ENCODE measurements around the gene BRDT. TPM values are rescaled to one million over a fixed set of nuclear protein-coding genes. Genes with fewer than 3 reads are reported as not detected.
"Not testable (repeated sequence)": the region's sequence is repeated elsewhere in the genome, so short reads cannot be mapped to it uniquely, and the experiment has no call there.

Gene BRDT
- polyA plus RNA-seq, 1 donor from 2014 or later, result not detected

- Mint-ChIP-seq H3K4me3 (peak overlapping the region in 1 of 4 donors; percentile 61), H3K9me3 (peaks cover 0 to 3% (median 0%) of the 10 kb centered on the region in 3 donors), H3K27ac (peak overlapping the region in 1 of 3 donors; percentile 40), H3K27me3 (peaks cover 5% of the 10 kb centered on the region), H3K4me1 (peaks cover 0 to 2% (median 0%) of the 10 kb centered on the region in 3 donors), H3K36me3 (no peaks in the 10 kb centered on the region)
Measured at GRCh38 chr1:91948501-91949355, 473 bp upstream of the BRDT start.

- Mint-ChIP-seq H3K36me3 (no peaks in the 10 kb centered on the region), H3K9me3 (no peaks in the 10 kb centered on the region), H3K27ac (no peak overlapping the region), H3K4me1 (peaks cover 0 to 2% (median 0%) of the 10 kb centered on the region in 3 donors), H3K4me3 (no peak overlapping the region), H3K27me3 (peaks cover 3% of the 10 kb centered on the region)
Measured at GRCh38 chr1:91952187-91952586, 3.0 kb downstream of the BRDT start.

GRCh38 chr1:91958926-91959325 is 9.7 kb downstream of the BRDT start:
- Mint-ChIP-seq H3K27ac (no peak overlapping the region), H3K27me3 (no peaks in the 10 kb centered on the region), H3K36me3 (no peaks in the 10 kb centered on the region), H3K4me3 (no peak overlapping the region), H3K9me3 (no peaks in the 10 kb centered on the region), H3K4me1 (no peaks in the 10 kb centered on the region)

GRCh38 chr1:91968334-91968733 is 19.1 kb downstream of the BRDT start:
- peaks cover 4% of the 10 kb centered on the region for H3K27me3 Mint-ChIP-seq
- H3K4me3 Mint-ChIP-seq, result no peak overlapping the region
- no peaks in the 10 kb centered on the region for H3K4me1 Mint-ChIP-seq
- peaks cover 3% of the 10 kb centered on the region for H3K36me3 Mint-ChIP-seq
- peaks cover 0 to 3% (median 2%) of the 10 kb centered on the region in 3 donors for H3K9me3 Mint-ChIP-seq
- H3K27ac Mint-ChIP-seq, result no peak overlapping the region

GRCh38 chr1:91979383-91979782 is 30.2 kb downstream of the BRDT start:
- Mint-ChIP-seq H3K4me3 (no peak overlapping the region), H3K27ac (no peak overlapping the region), H3K9me3 (peaks cover 0 to 3% (median 0%) of the 10 kb centered on the region in 3 donors), H3K27me3 (peaks cover 5% of the 10 kb centered on the region), H3K36me3 (no peaks in the 10 kb centered on the region), H3K4me1 (no peaks in the 10 kb centered on the region)

- no peak overlapping the region for H3K27ac Mint-ChIP-seq
- no peaks in the 10 kb centered on the region for H3K4me1 Mint-ChIP-seq
- no peak overlapping the region for H3K4me3 Mint-ChIP-seq
- H3K27me3 Mint-ChIP-seq, result peaks cover 5% of the 10 kb centered on the region
- no peaks in the 10 kb centered on the region for H3K36me3 Mint-ChIP-seq
- peaks cover 0 to 1% (median 0%) of the 10 kb centered on the region in 3 donors for H3K9me3 Mint-ChIP-seq
Measured at GRCh38 chr1:91980663-91981062, 31.5 kb downstream of the BRDT start.

GRCh38 chr1:91981996-91982609 is 32.9 kb downstream of the BRDT start:
- Mint-ChIP-seq H3K36me3 (no peaks in the 10 kb centered on the region), H3K27me3 (peaks cover 3% of the 10 kb centered on the region), H3K4me1 (no peaks in the 10 kb centered on the region)

GRCh38 chr1:91993256-91993655 is 44.1 kb downstream of the BRDT start:
- Mint-ChIP-seq H3K36me3 (no peaks in the 10 kb centered on the region), H3K27me3 (no peaks in the 10 kb centered on the region), H3K4me3 (no peak overlapping the region), H3K9me3 (no peaks in the 10 kb centered on the region), H3K27ac (no peak overlapping the region), H3K4me1 (no peaks in the 10 kb centered on the region)

More at GRCh38 chr1:91981996-91982609, 32.9 kb downstream of the BRDT start:
- Mint-ChIP-seq H3K27ac (no peak overlapping the region), H3K4me3 (no peak overlapping the region), H3K9me3 (peaks cover 0 to 1% (median 0%) of the 10 kb centered on the region in 3 donors)

- Mint-ChIP-seq H3K27ac (no peak overlapping the region), H3K27me3 (no peaks in the 10 kb centered on the region), H3K36me3 (no peaks in the 10 kb centered on the region), H3K4me1 (no peaks in the 10 kb centered on the region), H3K4me3 (no peak overlapping the region), H3K9me3 (no peaks in the 10 kb centered on the region)
Measured at GRCh38 chr1:91997607-91998195, 48.5 kb downstream of the BRDT start.

GRCh38 chr1:92004129-92004528 is 54.9 kb downstream of the BRDT start:
- peaks cover 1% of the 10 kb centered on the region for H3K27me3 Mint-ChIP-seq
- no peak overlapping the region for H3K4me3 Mint-ChIP-seq
- H3K36me3 Mint-ChIP-seq, result no peaks in the 10 kb centered on the region
- no peak overlapping the region for H3K27ac Mint-ChIP-seq
- no peaks in the 10 kb centered on the region for H3K9me3 Mint-ChIP-seq
- H3K4me1 Mint-ChIP-seq, result peaks cover 0 to 1% (median 0%) of the 10 kb centered on the region in 3 donors

GRCh38 chr1:92013923-92014322 is 64.7 kb downstream of the BRDT start:
- Mint-ChIP-seq H3K4me1 (peaks cover 0 to 2% (median 0%) of the 10 kb centered on the region in 3 donors), H3K4me3 (no peak overlapping the region), H3K27ac (no peak overlapping the region), H3K36me3 (no peaks in the 10 kb centered on the region), H3K9me3 (peaks cover 0 to 3% (median 3%) of the 10 kb centered on the region in 3 donors), H3K27me3 (peaks cover 6% of the 10 kb centered on the region)

- H3K4me3 Mint-ChIP-seq, result no peak overlapping the region
- peak overlapping the region in 1 of 3 donors; percentile 4 for H3K27ac Mint-ChIP-seq
- H3K36me3 Mint-ChIP-seq, result no peaks in the 10 kb centered on the region
- H3K27me3 Mint-ChIP-seq, result peaks cover 8% of the 10 kb centered on the region
- H3K9me3 Mint-ChIP-seq, result peaks cover 0 to 2% (median 0%) of the 10 kb centered on the region in 3 donors
- peaks cover 0 to 2% (median 0%) of the 10 kb centered on the region in 3 donors for H3K4me1 Mint-ChIP-seq
Measured at GRCh38 chr1:92016720-92017316, 67.6 kb downstream of the BRDT start.

GRCh38 chr1:92017656-92018055 is 68.5 kb downstream of the BRDT start:
- Mint-ChIP-seq H3K36me3 (no peaks in the 10 kb centered on the region), H3K4me1 (peaks cover 0 to 2% (median 0%) of the 10 kb centered on the region in 3 donors), H3K27me3 (peaks cover 9% of the 10 kb centered on the region), H3K27ac (no peak overlapping the region), H3K9me3 (peaks cover 0 to 2% (median 0%) of the 10 kb centered on the region in 3 donors), H3K4me3 (no peak overlapping the region)

GRCh38 chr1:92026042-92026441 is 76.8 kb downstream of the BRDT start:
- H3K27me3 Mint-ChIP-seq, result peaks cover 21% of the 10 kb centered on the region
- H3K4me3 Mint-ChIP-seq, H3K9me3 Mint-ChIP-seq, H3K27ac Mint-ChIP-seq, H3K4me1 Mint-ChIP-seq, H3K36me3 Mint-ChIP-seq: not testable (repeated sequence)

GRCh38 chr1:92026806-92027205 is 77.6 kb downstream of the BRDT start:
- no peak overlapping the region for H3K4me3 Mint-ChIP-seq
- H3K9me3 Mint-ChIP-seq, result peaks cover 3 to 10% (median 5%) of the 10 kb centered on the region in 3 donors
- no peak overlapping the region for H3K27ac Mint-ChIP-seq
- H3K4me1 Mint-ChIP-seq, result peaks cover 4 to 10% (median 4%) of the 10 kb centered on the region in 3 donors
- peaks cover 18% of the 10 kb centered on the region for H3K27me3 Mint-ChIP-seq
- H3K36me3 Mint-ChIP-seq, result no peaks in the 10 kb centered on the region

Measured in IgD-negative memory B cell (primary cell).